Kidney (tissue), 14 donors: ENCODE measurements around the gene PEX10. TPM values are rescaled to one million over a fixed set of nuclear protein-coding genes. Genes with fewer than 3 reads are reported as not detected.
A peak's percentile ranks its signal among the peaks of the same experiment; 100 is the strongest.

Source experiments
- DNase-seq, 5 donors: peaks; one replicate each; pipeline ENCODE4 v3.0.0-alpha.2; 2013 to 2020
- FAIRE-seq: peaks from 2 replicates; lab custom pipeline; 2012; peaks lifted over from hg19 to GRCh38; lab: Jason Lieb, UNC
- H3K27ac ChIP-seq, 2 donors: one replicate each; pipeline ENCODE4 v1.7.0; 2013; ENCODE audit warnings: low read depth in 2 of 2, low read length in 2 of 2, inconsistent platforms in 1 of 2
- H3K27me3 ChIP-seq: one replicate; pipeline ENCODE4 v1.7.1; 2013; ENCODE audit warnings: low read length, inconsistent platforms; ENCODE audit not compliant: control insufficient read depth, insufficient read depth
- H3K36me3 ChIP-seq, 3 donors: one replicate each; pipeline versions ENCODE4 v1.7.0 to v1.7.1; 2013; ENCODE audit warnings: low read length in 3 of 3, control low read depth in 1 of 3, inconsistent platforms in 1 of 3; ENCODE audit not compliant: insufficient read depth in 3 of 3, control insufficient read depth in 2 of 3
- H3K4me1 ChIP-seq, 3 donors: one replicate each; pipeline versions ENCODE4 v1.7.0 to v1.7.1; 2013; ENCODE audit warnings: low read length in 3 of 3, inconsistent platforms in 1 of 3, low read depth in 1 of 3; ENCODE audit not compliant: control insufficient read depth in 2 of 3, insufficient read depth in 2 of 3
- H3K4me3 ChIP-seq, 3 donors: one replicate each; pipeline versions ENCODE4 v1.7.0 to v1.8.1; 2013; ENCODE audit warnings: low read length in 3 of 3, control low read depth in 1 of 3, inconsistent platforms in 1 of 3
- H3K9ac ChIP-seq, 3 donors: one replicate each; pipeline versions ENCODE4 v1.7.0 to v1.7.1; 2013; ENCODE audit warnings: low read length in 3 of 3, control low read depth in 1 of 3, inconsistent platforms in 1 of 3
- H3K9me3 ChIP-seq, 3 donors: one replicate each; pipeline versions ENCODE4 v1.7.0 to v1.7.1; 2013; ENCODE audit warnings: low read length in 3 of 3, control low read depth in 1 of 3, inconsistent platforms in 1 of 3; ENCODE audit not compliant: control insufficient read depth in 2 of 3, insufficient read depth in 1 of 3
- CTCF ChIP-seq: IDR thresholded peaks from 3 replicates; pipeline ENCODE4 v1.5.1; 2012; ENCODE audit warnings: mild to moderate bottlenecking, moderate library complexity, borderline replicate concordance; ENCODE audit not compliant: insufficient read depth; ENCODE audit errors: extremely low read depth
- intact Hi-C: fragments of 100-400 bp; cut with DNase I; formaldehyde crosslinking; loops from one replicate; pipeline ENCODE4 v1.11.1; 2022
- polyA plus RNA-seq: library from polyadenylated mRNA; stranded (reverse); fragments of 350-450 nt; fragmentation: Illumina TruSeq; extraction: RNeasy Lipid Tissue Mini Kit (QIAGEN cat#74804); gene quantifications from one replicate; pipeline ENCODE4 v1.2.3, GENCODE V29; 2014; ENCODE audit warnings: low read depth, low replicate concordance; ENCODE audit not compliant: insufficient read depth
- total RNA-seq: library from RNA; stranded (reverse); fragmentation: NEBNext Ultra II Directional; extraction: Animal tissue kit (Norgen Biotek cat#: 25700); gene quantifications from one replicate; pipeline ENCODE4 v1.2.1, GENCODE V29; 2021
- donor health status: control.
- donor health status: control.
- donor health status: control.
- donor health status: control.
- donor health status: control.
- donor health status: DM: yes; HTN: yes; CAD: no.
- donor health status: Normal renal cell carcinoma (clear cell type).

Gene PEX10
- total and polyA plus RNA-seq, 2 donors from 2014 or later = 25.6 to 26.8 TPM

DNA sequence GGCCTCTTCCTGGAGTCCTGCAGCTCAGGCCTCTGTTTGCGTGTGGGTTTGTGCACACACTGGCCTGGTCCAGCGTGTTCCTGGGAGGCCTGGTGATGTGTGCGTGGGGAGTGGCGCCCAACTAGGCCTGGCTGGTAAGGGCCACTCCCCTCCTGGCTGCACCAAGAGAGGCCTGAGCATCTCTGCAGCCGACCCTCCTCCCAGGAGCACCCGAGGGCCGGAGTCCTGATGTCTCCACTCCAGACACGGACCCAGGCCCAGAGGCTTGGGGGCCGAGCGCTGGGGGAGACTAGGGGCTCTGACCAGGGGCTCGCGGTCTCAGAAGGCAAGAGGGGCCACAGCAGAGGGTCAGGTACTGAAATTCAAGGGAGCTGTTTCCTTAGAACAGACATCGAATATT, 54.3 kb downstream of the PEX10 start:
- Histone ChIP-seq H3K9me3 (no peaks in the 10 kb centered on the region), H3K27ac (no peak overlapping the region), H3K27me3 (no peaks in the 10 kb centered on the region), H3K4me3 (no peak overlapping the region), H3K36me3 (no peaks in the 10 kb centered on the region), H3K9ac (no peak overlapping the region), H3K4me1 (no peaks in the 10 kb centered on the region)
- DNase-seq = peak in 1 of 5 donors; percentile 40
- intact Hi-C loops = no loop called here
- no peak for FAIRE-seq
- no peak for TF ChIP-seq CTCF

DNA sequence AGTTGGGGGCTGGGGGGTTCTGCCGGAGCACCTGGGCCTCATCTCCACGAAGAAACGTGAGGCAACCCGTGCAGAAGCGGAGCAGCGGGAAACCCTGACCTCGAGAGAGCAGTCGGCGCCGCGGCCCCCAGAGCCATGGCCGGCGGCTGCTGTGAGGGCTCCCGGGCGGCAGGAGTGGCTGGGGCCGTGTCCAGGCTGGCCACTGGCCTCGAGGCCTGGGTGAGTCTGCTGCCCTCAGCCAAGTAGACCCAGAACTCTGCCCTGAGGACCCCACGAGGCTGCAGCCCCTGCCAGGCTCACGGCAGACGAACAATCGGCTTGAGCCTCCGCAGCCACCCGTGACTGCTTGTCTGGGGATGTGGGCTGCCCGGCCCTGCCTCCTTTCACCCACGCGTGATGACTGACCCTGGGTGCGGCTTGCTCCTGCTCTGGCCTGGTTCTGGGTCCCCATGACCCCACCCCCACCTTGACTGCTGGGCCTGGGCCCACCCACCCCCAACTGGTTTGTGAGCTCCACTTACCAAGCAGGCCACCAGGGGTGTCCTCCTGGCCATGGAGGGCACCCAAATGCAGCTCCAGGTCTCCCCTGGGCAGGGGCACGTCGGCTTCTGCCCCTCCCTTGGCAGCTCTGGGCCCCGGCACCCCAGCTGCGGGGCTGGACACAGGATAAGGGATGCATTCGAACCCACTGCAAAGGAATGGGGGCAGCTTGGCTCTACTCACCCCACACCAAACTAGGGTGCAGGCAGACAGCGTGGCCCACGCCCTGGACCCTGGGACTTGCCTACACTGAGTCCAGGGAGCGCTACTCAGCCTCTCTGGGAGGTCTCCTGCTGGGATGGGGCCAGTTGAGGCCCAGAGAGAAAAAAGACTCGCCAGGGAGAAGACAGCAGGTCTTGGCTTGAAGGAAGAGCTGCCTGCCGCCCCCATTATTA, 55.2 kb downstream of the PEX10 start:
- H3K9me3 ChIP-seq = no peaks in the 10 kb centered on the region
- H3K4me3 ChIP-seq = no peak overlapping the region
- DNase-seq (peak in 1 of 5 donors; percentile 63), FAIRE-seq (no peak)
- intact Hi-C loops = no loop called here
- no peak overlapping the region for H3K27ac ChIP-seq
- H3K27me3 ChIP-seq = no peaks in the 10 kb centered on the region
- H3K36me3 ChIP-seq = no peaks in the 10 kb centered on the region
- no peak overlapping the region for H3K9ac ChIP-seq
- no peak for TF ChIP-seq CTCF
- H3K4me1 ChIP-seq = no peaks in the 10 kb centered on the region

- DNase-seq (peak in 1 of 5 donors; percentile 46), FAIRE-seq (no peak)
- Histone ChIP-seq H3K36me3 (no peaks in the 10 kb centered on the region), H3K4me3 (no peak overlapping the region), H3K9me3 (no peaks in the 10 kb centered on the region), H3K4me1 (no peaks in the 10 kb centered on the region), H3K27me3 (no peaks in the 10 kb centered on the region), H3K9ac (no peak overlapping the region), H3K27ac (no peak overlapping the region)
- intact Hi-C loops = no loop called here
- no peak for TF ChIP-seq CTCF
Observed at GRCh38 chr1:2356401-2356800, 56.0 kb downstream of the PEX10 start.
